SK-N-MC (cell line): ENCODE results near the gene RSPRY1.

ENCODE experiments used
- EZH2 ChIP-seq: fragments of 200-600 bp; sonication (generic); IDR thresholded peaks from one replicate; pipeline ENCODE4 v1.6.1; 2017; ENCODE audit warnings: antibody characterized with exemption
- POLR2AphosphoS5 ChIP-seq: IDR thresholded peaks from 2 replicates; pipeline ENCODE4 v1.6.1; 2012; ENCODE audit warnings: mild to moderate bottlenecking, low read depth, low read length, borderline replicate concordance

GRCh38 chr16:57225978-57226377 lies 39.8 kb downstream of the RSPRY1 start:
- no peak for TF ChIP-seq EZH2
- no peak for TF ChIP-seq POLR2AphosphoS5
